GM21360 (cell line): Measurements from ENCODE around the gene SEPTIN11.

ENCODE experiments used
- ATAC-seq: cut with Tn5 transposase; IDR thresholded peaks from one replicate; pipeline ENCODE4 v1.9.1; 2021; ENCODE audit warnings: mild to moderate bottlenecking, moderate library complexity; ENCODE audit not compliant: unreplicated experiment

The SEPTIN11 gene

DNA sequence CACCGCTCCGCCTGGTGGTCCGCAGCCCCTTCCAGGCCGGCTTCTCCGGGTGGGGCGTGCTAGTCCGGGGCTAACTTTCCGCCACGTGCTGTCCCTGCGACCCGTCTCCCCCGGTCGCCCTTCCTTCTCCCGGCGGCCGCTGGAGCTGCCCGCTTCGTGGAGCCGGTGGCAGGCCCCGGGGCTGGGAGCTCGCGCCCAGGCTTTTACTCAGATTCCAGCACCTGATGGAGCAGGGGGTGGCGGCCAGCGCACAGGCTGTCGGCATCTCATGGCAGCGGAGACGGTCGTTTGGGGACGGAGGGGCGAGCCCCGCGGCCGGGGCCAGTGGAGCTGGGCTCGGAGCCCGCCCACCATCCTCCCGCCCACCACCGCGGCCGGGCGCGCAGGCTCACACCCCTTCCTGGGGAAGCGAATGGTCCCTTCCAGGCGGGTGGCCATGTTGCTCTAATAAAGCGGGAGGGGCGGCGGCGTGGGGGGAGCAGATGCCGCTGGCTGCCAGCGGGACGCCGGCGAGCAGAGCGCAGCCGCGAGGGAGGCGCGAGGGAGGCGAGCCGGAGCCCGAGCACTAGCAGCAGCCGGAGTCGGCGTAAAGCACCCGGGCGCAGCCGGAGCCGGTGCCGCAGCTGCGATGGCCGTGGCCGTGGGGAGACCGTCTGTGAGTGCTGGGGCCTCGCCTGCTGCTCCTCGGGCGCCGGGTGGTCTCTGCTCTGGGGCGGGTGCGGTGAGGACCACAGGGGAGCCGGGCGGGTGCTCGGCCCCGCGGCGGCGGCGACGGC is at the start of gene SEPTIN11:
SEPTIN11 (plus strand) TSS at position 477 of the 776 bp plus-strand sequence; CDS start at position 629, 152 bp downstream.
- peak; percentile 57 for ATAC-seq

DNA sequence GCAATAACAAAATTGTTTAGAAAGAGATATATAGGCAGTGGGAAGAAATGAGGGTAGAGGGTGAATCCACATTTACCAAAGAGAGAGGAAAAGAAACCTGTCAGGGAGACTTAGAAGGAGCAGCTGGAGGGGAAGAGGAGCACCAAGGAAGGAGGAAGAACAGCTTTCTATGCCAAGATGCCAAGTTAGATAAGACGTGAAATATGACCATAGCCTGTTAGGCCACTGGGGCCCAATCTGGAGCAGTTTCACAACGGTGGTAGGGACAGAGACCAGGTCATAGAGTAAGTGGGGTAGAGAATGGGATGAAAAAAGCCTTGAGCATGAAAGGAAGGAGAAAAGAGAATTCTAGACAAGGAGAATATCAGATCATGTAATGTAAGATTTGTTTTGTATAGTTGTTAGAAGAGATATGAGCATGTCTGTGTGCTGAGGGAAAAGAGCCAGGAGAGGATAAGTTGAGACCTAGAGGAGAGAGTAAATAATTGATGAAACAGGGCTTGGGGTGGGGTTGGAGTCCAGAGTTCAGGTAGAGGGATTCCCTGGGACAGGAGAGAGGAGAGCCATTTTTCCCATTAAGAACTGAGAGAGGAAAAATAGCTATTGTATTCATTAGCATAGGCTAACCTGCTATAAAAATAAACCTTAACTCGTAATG is 47.2 kb upstream of the SEPTIN11 start:
- no peak for ATAC-seq

- no peak for ATAC-seq
Measured at GRCh38 chr4:76904646-76905190, 44.8 kb upstream of the SEPTIN11 start.

- no peak for ATAC-seq
Measured at GRCh38 chr4:76905521-76905920, 44.0 kb upstream of the SEPTIN11 start.

DNA sequence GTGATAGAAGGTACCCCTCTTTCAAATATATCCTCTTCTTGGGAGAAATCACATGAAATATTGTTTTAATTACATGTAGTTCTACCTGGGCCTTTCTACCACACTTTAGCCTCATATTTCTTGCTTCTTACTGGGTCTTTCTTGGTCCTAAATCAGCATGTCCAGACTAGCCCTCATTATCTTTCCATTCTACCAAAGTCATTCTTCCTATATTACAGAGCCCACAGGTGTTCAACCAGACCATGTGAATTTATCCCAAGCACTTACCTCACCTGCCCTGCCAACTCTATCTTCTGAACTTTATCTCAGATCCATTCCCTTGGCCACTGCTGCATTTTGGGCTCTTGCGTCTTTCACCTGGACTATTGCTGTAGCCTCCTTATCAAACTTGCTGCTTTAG is 39.8 kb upstream of the SEPTIN11 start:
- no peak for ATAC-seq

- no peak for ATAC-seq
Measured at GRCh38 chr4:76920715-76921114, 28.8 kb upstream of the SEPTIN11 start.

DNA sequence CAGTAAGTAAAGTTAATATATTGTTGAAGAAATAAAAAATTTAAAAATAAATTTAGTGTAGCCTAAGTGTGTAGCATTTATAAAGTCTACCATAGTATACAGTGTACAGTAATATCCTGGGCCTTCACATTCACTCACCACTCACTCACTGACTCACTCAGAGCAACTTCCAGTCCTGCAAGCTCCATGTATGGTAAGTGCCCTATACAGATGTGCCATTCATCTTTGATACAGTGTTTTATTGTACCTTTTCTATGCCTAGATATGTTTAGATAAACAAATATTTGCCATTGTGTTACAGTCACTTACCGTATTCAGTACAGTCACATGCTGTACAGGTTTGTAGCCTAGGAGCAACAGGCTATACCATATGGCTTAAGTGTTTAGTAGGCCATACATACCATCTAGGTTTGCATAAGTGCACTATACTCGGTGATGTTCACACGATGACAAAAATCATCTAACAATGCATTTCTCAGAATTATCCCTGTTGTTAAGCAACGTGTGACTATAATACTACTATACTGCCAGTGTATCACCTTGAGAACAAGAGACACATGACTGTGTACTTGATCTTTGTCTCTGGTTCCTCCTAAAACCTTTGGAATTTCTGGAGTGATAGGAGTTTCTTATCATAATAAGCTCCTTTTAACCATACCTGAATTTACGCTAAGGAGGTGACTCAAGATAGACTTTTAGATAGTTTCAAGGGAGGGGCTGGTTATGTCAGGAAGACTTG is 25.8 kb upstream of the SEPTIN11 start:
- ATAC-seq: no peak

GRCh38 chr4:76926841-76927240 is 22.7 kb upstream of the SEPTIN11 start:
- ATAC-seq: no peak

DNA sequence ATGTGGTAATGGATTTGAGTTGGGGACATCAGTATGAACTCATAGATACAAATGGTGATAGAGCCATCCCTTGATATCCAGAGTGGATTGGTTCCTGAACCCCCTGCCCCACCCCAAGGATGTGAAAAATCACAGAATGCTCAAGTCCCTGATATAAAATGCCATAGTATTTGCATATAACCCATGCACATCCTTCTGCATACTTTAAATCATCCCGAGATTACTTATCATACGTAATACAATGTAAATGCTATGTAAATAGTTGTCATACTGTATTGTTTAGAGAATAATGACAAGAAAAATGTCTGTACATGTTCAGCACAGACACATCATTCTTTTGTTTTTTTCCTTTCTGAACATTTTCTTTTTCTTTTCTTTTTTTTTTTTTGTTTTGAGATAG is 18.9 kb upstream of the SEPTIN11 start:
- no peak for ATAC-seq

- ATAC-seq: no peak
Measured at GRCh38 chr4:76931087-76931486, 18.5 kb upstream of the SEPTIN11 start.

- no peak for ATAC-seq
Measured at GRCh38 chr4:76931576-76932276, 17.8 kb upstream of the SEPTIN11 start.

DNA sequence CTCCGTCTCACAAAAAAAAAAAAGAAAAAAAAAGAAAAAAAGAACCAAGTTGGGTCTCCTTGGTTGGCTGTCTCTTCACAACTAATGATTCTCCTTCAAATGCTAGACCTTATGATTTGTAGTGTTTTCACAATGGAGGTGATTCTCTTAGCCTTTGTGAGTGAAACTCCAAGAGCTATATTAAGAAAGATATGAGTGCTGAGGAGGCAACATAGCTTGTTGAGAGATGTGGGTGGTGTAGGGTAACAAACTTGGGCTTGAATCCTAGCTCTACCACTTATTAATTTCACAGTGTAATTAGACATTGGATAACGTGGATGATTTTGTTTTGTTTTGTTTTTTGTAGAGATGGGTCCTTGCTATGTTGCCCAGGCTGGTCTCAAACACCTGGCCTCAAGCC is 10.4 kb upstream of the SEPTIN11 start:
- no peak for ATAC-seq

DNA sequence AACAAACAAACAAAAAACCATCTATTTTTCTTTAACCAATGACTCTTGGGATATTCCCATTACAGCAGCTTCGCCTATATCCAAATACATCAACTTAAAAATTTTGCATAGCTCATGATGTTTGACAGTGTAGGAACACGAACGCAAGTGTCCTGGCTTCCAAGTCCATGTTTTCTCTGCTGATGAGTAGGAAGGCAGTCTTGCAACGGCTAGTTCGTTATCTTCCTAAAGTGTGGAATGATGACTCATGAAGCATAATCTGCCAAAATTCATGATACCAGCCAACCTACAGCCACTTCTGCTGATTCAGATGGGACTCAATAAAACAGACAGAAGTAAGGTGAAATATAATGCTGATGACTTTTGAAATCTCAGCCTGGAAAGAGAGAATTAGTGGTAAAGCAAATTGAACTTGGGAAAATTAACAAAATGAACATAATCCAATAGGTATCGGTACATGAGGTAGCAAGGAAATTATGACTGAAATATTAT is 6.4 kb upstream of the SEPTIN11 start:
- ATAC-seq: no peak

DNA sequence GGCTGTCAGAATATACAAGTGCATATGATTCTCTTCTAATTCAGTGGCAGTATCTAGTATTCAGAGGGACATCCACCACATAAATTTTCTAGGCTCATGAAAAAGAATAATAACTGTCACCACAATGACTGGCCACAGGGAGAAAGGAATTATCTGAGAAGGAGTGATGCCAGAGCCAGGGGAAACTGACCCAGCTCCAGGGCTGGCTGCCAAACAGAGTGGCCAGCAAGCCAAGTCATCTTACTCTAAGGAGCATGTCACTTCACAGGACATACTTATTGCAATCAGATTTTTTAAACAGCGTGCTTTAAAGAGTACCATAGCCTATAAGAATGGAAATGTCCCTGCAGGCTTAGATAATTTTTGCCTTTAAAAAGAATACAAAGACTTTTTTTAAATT is 5.8 kb upstream of the SEPTIN11 start:
- no peak for ATAC-seq

DNA sequence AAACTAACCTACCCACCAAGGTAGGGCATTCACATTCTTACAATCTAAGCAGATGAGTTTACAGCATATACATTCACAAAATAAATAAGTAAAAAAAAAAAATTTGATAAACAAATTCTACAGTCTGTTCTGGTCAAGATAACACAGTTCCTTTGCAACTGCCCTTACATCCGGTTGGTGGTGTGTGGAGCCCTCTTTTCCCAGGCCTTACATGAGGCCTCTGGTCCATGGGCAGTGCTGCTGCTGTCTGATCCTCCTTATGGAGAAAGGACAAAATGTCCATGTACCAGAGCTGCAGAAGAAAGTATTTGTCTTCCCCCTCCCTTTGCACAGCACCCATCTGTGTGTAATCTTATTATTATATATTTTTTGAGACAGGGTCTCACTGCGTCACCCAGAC is 2.2 kb upstream of the SEPTIN11 start:
- ATAC-seq: no peak

- peak; percentile 50 for ATAC-seq
Measured at GRCh38 chr4:76948443-76949275, 893 bp upstream of the SEPTIN11 start.

DNA sequence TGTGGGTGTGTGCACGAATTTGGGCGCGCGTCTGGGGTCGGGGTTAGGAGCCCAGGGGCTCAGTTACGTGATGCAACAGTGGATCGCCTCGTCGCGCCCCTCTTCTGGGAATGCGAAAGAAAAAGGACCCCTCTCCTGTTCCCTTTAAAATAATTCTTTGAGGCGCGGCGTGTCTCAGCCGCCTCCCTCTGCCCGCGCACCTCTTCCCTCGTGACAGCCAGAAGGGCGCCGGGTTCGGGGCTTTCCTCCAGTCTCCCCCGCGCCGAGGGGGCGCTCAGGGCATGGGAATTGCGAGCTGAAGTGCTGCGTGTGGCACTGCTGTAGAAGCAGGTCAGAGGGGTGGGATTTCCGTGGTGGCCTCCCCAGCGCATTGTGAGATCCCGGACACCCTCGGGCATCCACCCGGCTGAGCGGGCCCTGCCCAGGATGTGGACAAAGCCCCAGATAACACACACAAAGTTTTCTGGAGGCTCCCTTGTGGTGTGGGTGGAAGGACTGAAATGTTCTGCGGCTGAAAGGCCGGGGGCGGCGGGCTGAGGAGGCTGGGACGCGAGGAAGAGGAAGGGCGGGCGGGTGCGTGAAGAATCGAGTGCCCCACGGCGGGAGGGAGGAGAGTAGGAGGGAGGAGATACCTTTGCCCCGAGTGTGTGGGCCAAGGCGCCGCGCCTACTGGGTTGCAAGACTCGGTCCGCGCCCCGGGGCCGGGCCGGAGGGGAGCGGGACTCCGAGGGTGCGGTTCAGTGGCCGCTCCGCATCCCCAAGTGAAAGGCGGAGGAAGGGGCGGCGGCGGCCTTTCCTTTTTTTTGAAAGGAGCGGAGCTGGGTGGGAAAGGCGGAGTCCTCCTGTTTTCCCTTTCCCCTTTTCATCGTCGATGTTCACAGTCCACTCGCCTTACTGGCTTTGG is 752 bp downstream of the SEPTIN11 start:
- peak; percentile 28 for ATAC-seq

- no peak for ATAC-seq
Measured at GRCh38 chr4:76950956-76951671, 1.6 kb downstream of the SEPTIN11 start.
